C4-2B (cell line): ENCODE measurements around the gene COPS6.

Experiments
- ZFX ChIP-seq: fragments of 450-650 bp; IDR thresholded peaks from 2 replicates; pipeline ENCODE4 v1.6.1; 2017
- TF ChIP-seq, protein P1 (sequence below): fragments of 450-650 bp; conservative IDR thresholded peaks from 2 replicates; pipeline ENCODE4 v1.5.1; 2017; ENCODE audit warnings: mild to moderate bottlenecking

DNA sequence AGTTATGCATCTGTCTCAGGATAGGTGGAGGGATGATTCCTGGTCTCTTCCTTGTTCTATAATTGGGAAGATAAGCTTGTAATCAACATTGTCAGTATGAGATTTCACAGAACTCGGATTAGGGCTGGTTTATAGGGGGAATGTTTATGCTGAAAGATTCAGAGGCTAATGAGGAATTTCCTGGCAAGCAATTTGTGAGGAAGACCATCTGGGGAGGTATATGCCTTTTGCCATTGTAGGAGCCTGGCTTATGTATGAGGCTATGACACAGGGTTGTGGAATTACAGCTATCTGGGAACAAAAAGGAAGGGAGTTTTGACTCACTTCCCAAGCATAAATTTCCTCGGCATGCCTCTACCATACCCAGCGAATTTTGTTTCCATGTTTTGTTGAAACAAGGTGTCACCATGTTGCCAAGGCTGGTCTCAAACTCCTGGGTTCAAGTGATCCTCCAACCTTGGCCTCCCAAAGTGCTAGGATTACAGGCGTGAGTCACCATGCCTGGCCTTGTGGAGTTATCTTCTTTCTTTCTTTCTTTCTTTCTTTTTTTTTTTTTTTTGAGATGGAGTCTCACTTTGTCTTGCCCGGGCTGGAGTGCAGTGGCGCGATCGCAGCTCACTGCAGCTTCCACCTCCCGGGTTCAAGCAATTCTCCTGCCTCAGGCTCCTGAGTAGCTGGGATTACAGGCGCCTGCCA is 1.6 kb upstream of the COPS6 start:
- TF ChIP-seq, protein P1, sequence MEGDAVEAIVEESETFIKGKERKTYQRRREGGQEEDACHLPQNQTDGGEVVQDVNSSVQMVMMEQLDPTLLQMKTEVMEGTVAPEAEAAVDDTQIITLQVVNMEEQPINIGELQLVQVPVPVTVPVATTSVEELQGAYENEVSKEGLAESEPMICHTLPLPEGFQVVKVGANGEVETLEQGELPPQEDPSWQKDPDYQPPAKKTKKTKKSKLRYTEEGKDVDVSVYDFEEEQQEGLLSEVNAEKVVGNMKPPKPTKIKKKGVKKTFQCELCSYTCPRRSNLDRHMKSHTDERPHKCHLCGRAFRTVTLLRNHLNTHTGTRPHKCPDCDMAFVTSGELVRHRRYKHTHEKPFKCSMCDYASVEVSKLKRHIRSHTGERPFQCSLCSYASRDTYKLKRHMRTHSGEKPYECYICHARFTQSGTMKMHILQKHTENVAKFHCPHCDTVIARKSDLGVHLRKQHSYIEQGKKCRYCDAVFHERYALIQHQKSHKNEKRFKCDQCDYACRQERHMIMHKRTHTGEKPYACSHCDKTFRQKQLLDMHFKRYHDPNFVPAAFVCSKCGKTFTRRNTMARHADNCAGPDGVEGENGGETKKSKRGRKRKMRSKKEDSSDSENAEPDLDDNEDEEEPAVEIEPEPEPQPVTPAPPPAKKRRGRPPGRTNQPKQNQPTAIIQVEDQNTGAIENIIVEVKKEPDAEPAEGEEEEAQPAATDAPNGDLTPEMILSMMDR: no peak
- no peak for TF ChIP-seq ZFX
